PFSK-1 (cell line): Measurements from ENCODE around the gene MCTP1.

Experiments used
- FOXP2 ChIP-seq: optimal IDR thresholded peaks from 2 replicates; pipeline ENCODE3; 2011; ENCODE audit warnings: borderline replicate concordance, control low read depth, inconsistent platforms; ENCODE audit not compliant: insufficient read depth; ENCODE audit errors: extremely low read length, extremely low read depth
- POLR2AphosphoS5 ChIP-seq: IDR thresholded peaks from 2 replicates; pipeline ENCODE4 v1.6.1; 2012; ENCODE audit warnings: low read depth, mild to moderate bottlenecking, control low read depth, low read length, moderate library complexity
- REST ChIP-seq, 2 experiments: IDR thresholded peaks; 2 replicates each; pipeline versions ENCODE4 v1.6.1 to v1.8.0; 2011 to 2012; ENCODE audit warnings: low read depth in 2 of 2, low read length in 2 of 2, control low read depth in 1 of 2, inconsistent platforms in 1 of 2, mild to moderate bottlenecking in 1 of 2, moderate library complexity in 1 of 2; ENCODE audit not compliant: insufficient read depth in 1 of 2
- SIN3A ChIP-seq: IDR thresholded peaks from 2 replicates; pipeline ENCODE4 v1.6.1; 2012; ENCODE audit warnings: mild to moderate bottlenecking, low read length, moderate library complexity, borderline replicate concordance; ENCODE audit not compliant: insufficient read depth
- TAF1 ChIP-seq: IDR thresholded peaks from 2 replicates; pipeline ENCODE4 v1.6.1; 2012; ENCODE audit warnings: low read length, control low read depth, borderline replicate concordance; ENCODE audit not compliant: insufficient read depth

MCTP1 gene

GRCh38 chr5:95224701-95225459, 60.0 kb downstream of the MCTP1 start:
- TF ChIP-seq POLR2AphosphoS5 (no peak), SIN3A (no peak), TAF1 (no peak), FOXP2 (no peak), REST (IDR thresholded peaks at IDR 0.05; ENCODE audit: insufficient read depth in 1 of 2, low read depth in 2 of 2, low read length in 2 of 2) (no peak)

- no peak for TF ChIP-seq TAF1
Observed at GRCh38 chr5:95223566-95224258, 61.2 kb downstream of the MCTP1 start.

- TF ChIP-seq SIN3A (no peak), FOXP2 (no peak), REST (IDR thresholded peaks at IDR 0.05; ENCODE audit: insufficient read depth in 1 of 2, low read depth in 2 of 2, low read length in 2 of 2) (no peak), TAF1 (no peak), POLR2AphosphoS5 (no peak)
Observed at GRCh38 chr5:95222836-95223235, 62.1 kb downstream of the MCTP1 start.

GRCh38 chr5:95221234-95221633, 63.7 kb downstream of the MCTP1 start:
- TF ChIP-seq FOXP2 = no peak

GRCh38 chr5:95220381-95220780, 64.5 kb downstream of the MCTP1 start:
- no peak for TF ChIP-seq POLR2AphosphoS5
- TF ChIP-seq SIN3A = no peak
- no peak for TF ChIP-seq FOXP2
- TF ChIP-seq TAF1 = no peak
- TF ChIP-seq REST (IDR thresholded peaks at IDR 0.05; ENCODE audit: insufficient read depth in 1 of 2, low read depth in 2 of 2, low read length in 2 of 2) = no peak

- TF ChIP-seq TAF1 = no peak
- TF ChIP-seq POLR2AphosphoS5 = no peak
- TF ChIP-seq REST (IDR thresholded peaks at IDR 0.05; ENCODE audit: insufficient read depth in 1 of 2, low read depth in 2 of 2, low read length in 2 of 2) = no peak
- no peak for TF ChIP-seq SIN3A
- TF ChIP-seq FOXP2 = no peak
Observed at GRCh38 chr5:95219411-95219810, 65.5 kb downstream of the MCTP1 start.
